Nephron (organoid): ENCODE results near the gene RGR.

Experiments used
- H3K27ac Mint-ChIP-seq, 3 experiments: 2 replicates each; pipeline ENCODE4 v1.8.0; 2020; ENCODE audit warnings: mixed read lengths in 3 of 3, mild to moderate bottlenecking in 2 of 3, moderate library complexity in 1 of 3
- H3K27me3 Mint-ChIP-seq: 2 replicates; pipeline ENCODE4 v1.8.0; 2021; ENCODE audit warnings: low read depth, mild to moderate bottlenecking, moderate library complexity, mixed read lengths
- H3K36me3 Mint-ChIP-seq: 2 replicates; pipeline ENCODE4 v1.8.0; 2020; ENCODE audit warnings: low read depth, mixed read lengths
- H3K4me1 Mint-ChIP-seq: 2 replicates; pipeline ENCODE4 v1.8.0; 2020; ENCODE audit warnings: mixed read lengths
- H3K4me3 Mint-ChIP-seq, 3 experiments: 2 replicates each; pipeline ENCODE4 v1.8.0; 2020; ENCODE audit warnings: mild to moderate bottlenecking in 3 of 3, mixed read lengths in 3 of 3, moderate library complexity in 2 of 3
- H3K9me3 Mint-ChIP-seq: 2 replicates; pipeline ENCODE4 v1.8.0; 2020; ENCODE audit warnings: mixed read lengths
- TF ChIP-seq, protein P1 (sequence below), 3 experiments: fragments of 200-600 bp; sonication (generic); IDR thresholded peaks; one replicate each; pipeline ENCODE4 v1.5.0; 2021; ENCODE audit warnings: antibody characterized with exemption in 3 of 3; ENCODE audit not compliant: unreplicated experiment in 3 of 3

The RGR gene

DNA sequence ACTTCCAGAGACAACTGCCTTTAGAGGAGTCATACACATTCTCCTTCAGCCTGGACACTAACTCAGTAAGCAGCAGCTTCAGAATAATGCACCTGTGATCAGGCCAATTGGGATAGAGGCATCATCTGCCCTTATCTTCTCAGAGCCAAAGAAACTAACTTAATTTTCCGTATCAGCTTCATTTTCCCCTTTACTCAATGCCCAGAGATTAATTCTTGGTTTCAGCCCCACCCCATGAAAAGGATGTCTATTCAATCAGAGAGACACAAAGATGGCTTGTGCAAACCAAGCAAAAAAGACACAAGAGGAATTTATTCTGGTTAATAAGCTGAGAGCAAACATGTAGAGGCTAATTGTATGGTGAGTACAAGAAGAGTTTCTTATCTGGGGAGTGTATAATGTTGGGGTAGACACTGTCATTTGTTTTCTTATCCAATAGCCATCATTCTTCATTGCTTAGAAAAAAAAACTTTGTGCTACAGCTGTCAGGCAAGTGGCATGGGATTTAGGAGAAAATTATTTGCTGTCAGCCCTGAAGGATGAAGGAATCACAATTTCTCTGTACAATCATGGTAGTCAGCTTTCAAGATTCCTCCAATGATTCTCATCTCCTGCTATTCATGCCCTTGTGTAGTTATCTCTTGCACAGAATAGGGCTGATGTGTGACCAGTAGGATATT, 44.8 kb downstream of the RGR start:
- TF ChIP-seq, protein P1, sequence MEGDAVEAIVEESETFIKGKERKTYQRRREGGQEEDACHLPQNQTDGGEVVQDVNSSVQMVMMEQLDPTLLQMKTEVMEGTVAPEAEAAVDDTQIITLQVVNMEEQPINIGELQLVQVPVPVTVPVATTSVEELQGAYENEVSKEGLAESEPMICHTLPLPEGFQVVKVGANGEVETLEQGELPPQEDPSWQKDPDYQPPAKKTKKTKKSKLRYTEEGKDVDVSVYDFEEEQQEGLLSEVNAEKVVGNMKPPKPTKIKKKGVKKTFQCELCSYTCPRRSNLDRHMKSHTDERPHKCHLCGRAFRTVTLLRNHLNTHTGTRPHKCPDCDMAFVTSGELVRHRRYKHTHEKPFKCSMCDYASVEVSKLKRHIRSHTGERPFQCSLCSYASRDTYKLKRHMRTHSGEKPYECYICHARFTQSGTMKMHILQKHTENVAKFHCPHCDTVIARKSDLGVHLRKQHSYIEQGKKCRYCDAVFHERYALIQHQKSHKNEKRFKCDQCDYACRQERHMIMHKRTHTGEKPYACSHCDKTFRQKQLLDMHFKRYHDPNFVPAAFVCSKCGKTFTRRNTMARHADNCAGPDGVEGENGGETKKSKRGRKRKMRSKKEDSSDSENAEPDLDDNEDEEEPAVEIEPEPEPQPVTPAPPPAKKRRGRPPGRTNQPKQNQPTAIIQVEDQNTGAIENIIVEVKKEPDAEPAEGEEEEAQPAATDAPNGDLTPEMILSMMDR (IDR thresholded peaks at IDR 0.05; ENCODE audit: unreplicated experiment in 3 of 3): no peak
- Mint-ChIP-seq H3K27ac (no peak overlapping the region), H3K9me3 (no peaks in the 10 kb centered on the region), H3K36me3 (no peaks in the 10 kb centered on the region), H3K27me3 (peaks cover 12% of the 10 kb centered on the region), H3K4me1 (peaks cover 4% of the 10 kb centered on the region), H3K4me3 (no peak overlapping the region)

DNA sequence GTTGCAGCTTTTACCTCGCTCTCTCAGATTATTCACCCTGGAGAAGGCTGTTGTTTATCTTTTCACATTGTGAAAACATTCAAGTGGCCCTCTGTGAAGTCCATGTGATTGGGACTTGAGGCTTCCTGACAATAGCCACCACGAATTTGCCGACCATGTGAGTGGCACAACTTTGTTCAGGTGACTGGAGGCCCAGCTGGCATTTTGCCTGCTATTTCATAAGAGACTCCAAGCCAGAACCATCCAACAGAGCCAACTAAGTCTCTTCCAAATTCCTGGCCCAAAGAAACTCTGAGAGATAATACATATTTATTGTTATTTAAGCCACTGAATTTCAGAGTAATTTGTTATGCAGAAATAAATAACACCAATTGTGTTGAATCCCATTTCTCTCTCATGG, 45.4 kb downstream of the RGR start:
- Mint-ChIP-seq H3K4me3 (no peak overlapping the region), H3K36me3 (no peaks in the 10 kb centered on the region), H3K27ac (no peak overlapping the region), H3K4me1 (peaks cover 4% of the 10 kb centered on the region), H3K27me3 (peaks cover 12% of the 10 kb centered on the region), H3K9me3 (no peaks in the 10 kb centered on the region)
- TF ChIP-seq, protein P1 (IDR thresholded peaks at IDR 0.05; ENCODE audit: unreplicated experiment in 3 of 3): no peak

DNA sequence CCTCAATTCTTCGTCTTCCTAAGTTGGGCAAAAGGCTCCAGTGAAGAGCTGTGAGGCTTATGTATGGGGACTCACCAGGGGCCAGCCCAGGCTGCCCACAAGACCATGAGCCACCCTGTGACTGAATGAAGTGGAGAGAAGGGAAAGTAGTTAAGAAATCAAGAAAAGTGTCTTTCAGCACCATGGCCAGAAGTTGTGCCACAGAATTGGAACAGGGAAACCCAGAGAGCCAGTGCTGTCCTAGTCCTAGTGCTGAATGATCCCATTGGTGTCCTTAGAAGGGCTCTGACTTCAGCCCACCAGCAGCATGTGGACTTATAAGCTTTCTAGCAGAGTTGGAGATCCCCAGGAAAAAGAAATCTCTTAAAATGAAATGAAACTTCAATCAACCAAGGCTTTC, 46.5 kb downstream of the RGR start:
- Mint-ChIP-seq H3K4me1 (peaks cover 4% of the 10 kb centered on the region), H3K9me3 (no peaks in the 10 kb centered on the region), H3K27ac (no peak overlapping the region), H3K27me3 (peaks cover 12% of the 10 kb centered on the region), H3K4me3 (no peak overlapping the region), H3K36me3 (no peaks in the 10 kb centered on the region)
- TF ChIP-seq, protein P1 (IDR thresholded peaks at IDR 0.05; ENCODE audit: unreplicated experiment in 3 of 3): no peak

DNA sequence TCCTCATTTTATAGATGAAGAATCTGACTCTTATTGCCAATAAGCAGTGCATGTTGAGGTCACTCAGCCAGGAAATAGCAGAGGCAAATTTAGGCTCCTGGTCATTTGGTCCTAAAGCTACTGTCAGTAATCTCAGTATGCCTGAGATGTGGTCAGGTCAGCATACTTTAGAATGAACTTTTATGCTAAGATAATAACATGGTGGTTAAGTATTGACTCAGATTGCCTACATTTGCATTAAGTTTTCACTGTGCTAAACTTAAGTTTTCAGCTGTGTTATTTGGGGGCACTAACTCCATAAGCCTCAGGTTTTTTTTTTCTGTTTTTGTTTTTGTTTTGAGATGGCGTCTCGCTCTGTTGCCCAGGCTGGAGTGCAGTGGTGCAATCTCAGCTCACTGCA, 47.6 kb downstream of the RGR start:
- peaks cover 12% of the 10 kb centered on the region for H3K27me3 Mint-ChIP-seq
- H3K9me3 Mint-ChIP-seq: no peaks in the 10 kb centered on the region
- H3K27ac Mint-ChIP-seq: no peak overlapping the region
- no peaks in the 10 kb centered on the region for H3K36me3 Mint-ChIP-seq
- no peak overlapping the region for H3K4me3 Mint-ChIP-seq
- H3K4me1 Mint-ChIP-seq: peaks cover 4% of the 10 kb centered on the region
- TF ChIP-seq, protein P1 (IDR thresholded peaks at IDR 0.05; ENCODE audit: unreplicated experiment in 3 of 3): no peak

DNA sequence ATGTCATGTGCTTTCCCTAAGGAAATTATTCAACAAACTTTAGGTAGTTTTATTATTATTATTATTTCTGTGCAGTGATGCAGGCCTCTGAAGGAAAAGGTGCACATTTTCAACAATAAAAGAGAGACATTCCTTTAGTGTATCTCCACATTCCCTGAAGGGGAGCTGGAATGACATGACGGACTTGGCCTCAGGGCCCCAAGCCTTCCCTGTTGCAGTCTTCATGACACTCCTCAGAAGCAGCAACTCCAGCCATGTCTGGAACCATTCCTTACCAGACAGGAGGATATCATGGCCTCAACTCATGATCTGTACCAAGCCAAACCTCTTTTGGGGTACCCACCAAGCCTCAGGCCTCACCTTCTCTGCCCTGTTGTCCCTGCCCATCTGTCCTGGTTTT, 48.3 kb downstream of the RGR start:
- Mint-ChIP-seq H3K4me3 (peak overlapping the region in 1 of 3 experiments; percentile 54), H3K4me1 (peaks cover 4% of the 10 kb centered on the region), H3K27ac (no peak overlapping the region), H3K9me3 (no peaks in the 10 kb centered on the region), H3K36me3 (no peaks in the 10 kb centered on the region), H3K27me3 (peaks cover 12% of the 10 kb centered on the region)
- TF ChIP-seq, protein P1 (IDR thresholded peaks at IDR 0.05; ENCODE audit: unreplicated experiment in 3 of 3): no peak

DNA sequence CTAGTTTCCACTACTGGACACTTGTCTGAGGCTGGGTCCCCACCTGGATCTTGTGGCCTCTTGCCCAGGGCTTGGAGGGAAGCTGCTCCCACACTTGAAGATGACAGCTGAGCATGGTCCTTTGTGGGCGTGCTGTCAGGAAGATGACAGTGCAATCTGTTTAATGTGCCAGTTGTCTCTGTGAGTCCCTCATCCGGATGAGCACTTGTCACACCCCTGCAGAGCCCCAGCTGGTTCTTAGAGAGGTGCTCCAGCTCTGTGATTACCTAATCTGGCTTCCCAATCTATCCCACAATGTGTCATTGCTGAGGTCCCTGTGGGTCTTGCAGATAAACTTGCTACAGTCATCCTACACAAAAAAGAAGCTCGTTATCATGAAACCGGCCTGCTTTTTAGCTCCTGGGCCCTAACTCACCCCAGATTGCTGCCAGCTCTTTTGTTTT, 48.7 kb downstream of the RGR start:
- Mint-ChIP-seq H3K4me3 (peak overlapping the region in 1 of 3 experiments; percentile 54), H3K36me3 (no peaks in the 10 kb centered on the region), H3K27ac (no peak overlapping the region), H3K9me3 (no peaks in the 10 kb centered on the region), H3K4me1 (peaks cover 4% of the 10 kb centered on the region), H3K27me3 (peaks cover 12% of the 10 kb centered on the region)
- TF ChIP-seq, protein P1 (IDR thresholded peaks at IDR 0.05; ENCODE audit: unreplicated experiment in 3 of 3): no peak
